KG1 (cell line): ENCODE data around the gene STK4.

Experiments
- DNase-seq: peaks from one replicate; lab custom pipeline; 2025; lab: John Stamatoyannopoulos, UW

The STK4 gene

GRCh38 chr20:45029884-45030283, 63.6 kb downstream of the STK4 start:
- no peak for DNase-seq

- no peak for DNase-seq
These were observed 66.0 kb downstream of the STK4 start for GRCh38 chr20:45032276-45032675.

- no peak for DNase-seq
These were observed 66.5 kb downstream of the STK4 start for GRCh38 chr20:45032781-45033180.

GRCh38 chr20:45034436-45034835, 68.1 kb downstream of the STK4 start:
- no peak for DNase-seq

DNA sequence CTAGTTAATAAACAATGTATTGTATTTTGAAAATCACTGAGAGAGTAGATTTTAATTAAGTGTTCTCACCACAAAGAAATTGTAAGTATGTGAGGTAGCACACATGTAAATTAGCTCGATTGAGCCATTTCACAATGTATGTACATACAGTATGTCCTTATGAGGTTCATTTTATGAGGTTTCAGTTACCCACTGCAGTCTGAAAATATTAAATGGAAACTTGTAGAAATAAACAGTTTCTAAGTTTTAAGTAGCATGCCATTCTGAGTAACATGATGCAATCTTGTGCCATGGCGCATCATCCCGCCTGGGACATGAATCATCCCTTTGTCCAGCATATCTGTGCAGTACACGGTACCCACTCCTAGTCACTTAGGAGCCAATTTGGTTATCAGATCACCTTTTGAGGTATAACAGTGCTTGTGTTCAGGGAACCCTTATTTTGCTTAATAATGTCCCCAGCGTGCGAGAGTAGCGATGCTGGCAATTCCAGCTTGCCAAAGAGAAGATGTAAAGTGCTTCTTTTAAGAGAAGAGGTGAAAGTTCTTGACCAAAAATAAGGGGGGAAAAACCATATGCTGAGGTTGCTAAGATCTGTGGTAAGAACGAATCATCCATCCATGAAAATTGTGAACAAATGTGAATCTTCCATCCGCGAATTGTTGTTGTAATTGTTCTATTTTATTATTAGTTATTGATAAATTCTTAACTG, 69.9 kb downstream of the STK4 start:
- no peak for DNase-seq

DNA sequence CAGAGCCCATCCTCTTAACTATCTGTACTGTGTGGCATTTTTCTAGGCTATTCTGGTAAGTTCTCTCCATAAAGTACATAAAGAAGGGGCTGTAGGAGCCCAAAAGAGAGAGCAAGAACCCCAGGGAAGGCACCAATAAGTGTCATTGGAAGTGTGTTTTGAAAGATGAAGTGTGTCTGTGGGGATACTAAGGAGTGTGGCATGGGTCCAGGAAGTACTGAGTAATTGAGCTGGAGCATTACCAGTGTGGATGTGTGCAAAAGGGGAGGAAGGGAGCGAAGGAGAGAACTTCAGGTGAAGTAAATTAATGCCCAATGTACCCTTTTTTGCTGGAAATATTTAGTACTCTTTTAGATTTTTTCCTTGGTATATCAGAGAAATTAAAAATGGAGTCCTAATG, 70.7 kb downstream of the STK4 start:
- no peak for DNase-seq

- DNase-seq = no peak
These were observed 71.3 kb downstream of the STK4 start for GRCh38 chr20:45037635-45038034.

DNA sequence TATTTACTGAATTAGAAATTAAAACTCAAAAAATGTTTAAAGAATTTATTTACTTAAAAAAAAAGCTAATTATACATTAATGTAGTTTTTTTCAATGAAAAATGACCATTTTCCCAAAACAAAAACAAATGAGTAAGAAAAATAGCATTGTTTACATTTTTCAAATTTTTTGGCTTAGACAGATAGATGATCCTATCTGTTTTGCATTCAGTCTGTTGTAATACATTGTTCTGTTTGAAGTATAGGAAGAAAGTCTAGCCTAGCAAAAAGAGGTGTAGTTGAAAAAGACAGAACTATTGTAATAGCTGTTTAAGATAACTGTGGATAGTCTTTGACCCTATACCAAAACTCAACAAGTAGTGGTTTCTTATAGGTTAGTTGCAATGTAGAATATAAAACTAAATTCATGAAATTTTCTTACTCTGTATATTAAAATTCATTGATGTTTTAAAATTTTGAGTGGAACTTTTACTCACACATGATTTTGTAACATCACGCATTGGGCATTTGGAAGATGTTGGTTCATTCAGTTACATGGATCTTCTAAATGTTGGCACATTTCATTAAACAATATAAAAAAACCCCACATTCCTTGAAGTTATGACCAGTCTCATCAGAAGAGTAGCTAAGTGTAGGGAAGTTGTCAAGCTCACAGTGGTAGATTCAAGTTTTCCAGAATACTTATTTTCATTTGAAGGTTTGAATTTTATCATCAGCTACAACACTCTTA, 72.6 kb downstream of the STK4 start:
- DNase-seq = no peak

DNA sequence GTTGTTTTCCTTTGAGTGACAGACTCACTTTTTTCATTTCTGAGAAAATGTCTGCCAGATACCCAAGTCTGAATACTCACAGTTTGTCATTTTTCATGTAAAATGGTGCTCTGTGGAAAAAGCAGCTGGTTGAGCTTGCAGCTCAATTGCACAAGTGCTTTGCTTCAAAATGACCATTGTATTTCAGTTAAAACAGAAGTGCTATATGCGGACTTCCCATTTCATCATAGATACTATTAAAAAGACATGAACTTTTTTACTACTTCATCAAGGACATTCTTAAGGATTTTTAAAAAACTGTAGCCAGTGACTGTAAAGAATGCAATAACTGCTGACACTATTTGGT, 73.1 kb downstream of the STK4 start:
- no peak for DNase-seq

DNA sequence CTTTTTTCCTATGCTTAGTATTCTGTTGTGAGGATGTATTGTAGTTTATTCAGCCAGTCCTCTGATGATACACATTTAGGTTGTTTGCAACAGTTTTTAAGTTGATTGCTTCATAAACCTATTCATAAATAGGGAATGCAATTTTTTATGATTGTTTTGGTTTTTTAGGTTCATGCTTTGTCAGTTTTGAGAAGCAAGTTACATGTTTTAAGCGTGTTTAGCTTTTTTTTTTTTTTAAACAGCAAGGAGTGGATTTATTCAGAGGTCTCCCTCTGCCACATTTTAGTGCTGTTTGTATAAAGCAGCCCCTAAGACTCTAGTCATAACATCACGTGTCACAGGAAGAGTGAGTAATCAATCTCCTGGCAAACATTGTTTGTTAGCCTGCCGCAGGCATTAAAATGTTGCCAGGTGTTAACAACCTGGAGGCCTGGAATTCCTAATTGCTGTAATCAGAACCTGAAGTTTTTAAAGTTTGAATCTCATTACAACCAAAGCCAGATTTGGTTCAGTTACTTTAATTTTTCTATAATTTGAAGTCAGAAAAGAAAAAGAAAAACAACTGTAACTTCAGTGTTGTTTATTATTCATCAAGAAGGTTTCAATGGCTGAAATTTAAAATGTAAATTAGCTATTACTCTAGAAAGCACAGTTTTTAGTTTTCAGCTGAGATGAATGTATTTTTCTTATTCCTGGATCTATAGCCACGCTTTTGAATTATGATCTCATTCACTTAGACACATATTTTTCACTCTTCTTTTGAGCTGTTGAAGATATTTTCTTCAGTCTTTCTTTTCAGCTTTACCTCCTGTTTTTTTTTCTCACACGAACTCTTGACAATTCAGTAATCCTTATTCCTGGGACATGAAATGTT, 75.4 kb downstream of the STK4 start:
- DNase-seq = no peak

GRCh38 chr20:45042978-45043377, 76.7 kb downstream of the STK4 start:
- DNase-seq = no peak

DNA sequence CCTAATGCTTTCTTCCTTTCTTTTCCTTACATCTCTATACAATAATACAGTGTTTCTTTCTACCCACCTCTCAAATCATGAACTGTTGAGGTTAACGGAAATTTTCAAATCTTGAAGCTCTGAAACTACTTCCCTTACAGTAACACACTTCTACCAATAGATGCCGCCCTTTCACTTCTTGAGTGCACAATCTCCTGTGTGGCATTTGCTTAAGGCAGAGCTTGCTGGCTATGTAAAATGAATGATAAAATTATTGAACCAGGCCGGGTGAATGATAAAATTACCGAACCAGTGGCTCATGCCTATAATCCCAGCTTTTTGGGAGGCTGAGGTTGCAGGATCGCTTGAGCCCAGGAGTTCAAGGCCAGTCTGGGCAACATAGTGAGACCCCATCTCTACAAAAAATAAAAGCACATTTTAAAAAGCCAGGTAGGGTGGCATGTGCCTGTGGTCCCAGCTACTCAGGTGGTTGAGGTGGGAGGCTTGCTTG, 77.8 kb downstream of the STK4 start:
- peak; percentile 15 for DNase-seq

DNA sequence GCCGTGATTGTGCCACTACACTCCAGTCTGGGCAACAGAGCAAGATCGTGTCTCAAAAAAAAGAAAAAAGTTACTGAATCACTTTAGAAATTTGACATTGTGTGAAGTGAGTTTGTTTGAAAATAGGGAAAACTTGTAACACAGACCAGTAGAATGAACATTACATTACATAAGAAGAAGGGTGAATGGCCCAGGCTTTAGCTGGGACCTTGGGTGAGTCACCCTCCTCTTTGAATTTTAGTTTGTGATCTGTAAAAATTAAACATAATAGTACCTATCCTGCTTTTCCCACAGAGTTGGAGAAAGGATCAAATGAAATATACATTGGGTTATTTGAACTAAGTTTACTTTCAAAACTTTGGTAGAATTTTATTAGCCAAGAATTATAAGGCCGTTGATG, 78.3 kb downstream of the STK4 start:
- DNase-seq = no peak

GRCh38 chr20:45047581-45048119, 81.3 kb downstream of the STK4 start:
- no peak for DNase-seq

- DNase-seq = no peak
These were observed 83.1 kb downstream of the STK4 start for GRCh38 chr20:45049438-45049837.

DNA sequence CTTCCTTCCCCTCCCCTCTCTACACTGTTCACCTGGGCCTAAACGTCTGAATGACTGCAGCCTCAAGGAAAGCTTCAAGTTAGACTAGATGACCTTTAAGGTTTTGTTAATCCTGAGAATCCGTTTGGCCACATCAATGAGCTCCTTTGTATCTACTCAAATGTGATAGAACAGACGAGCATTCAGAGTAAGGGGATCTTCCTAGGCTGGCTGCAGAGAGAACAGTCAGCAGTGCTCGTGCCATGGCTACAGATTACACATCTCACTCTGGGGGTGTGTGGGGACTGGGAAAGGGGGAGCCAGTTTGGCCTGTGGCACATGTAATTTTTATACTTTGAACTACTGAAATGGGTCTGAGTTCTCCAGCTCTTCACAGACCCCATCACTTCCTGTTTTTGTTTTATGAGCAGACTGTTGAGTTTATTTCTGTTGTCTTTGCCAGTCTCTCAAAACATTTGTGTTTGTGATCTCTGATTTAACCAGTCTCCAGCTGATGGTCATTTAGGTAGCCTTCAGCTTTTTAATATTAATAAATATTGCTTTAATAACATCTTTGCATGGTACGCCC, 83.7 kb downstream of the STK4 start:
- DNase-seq = no peak

GRCh38 chr20:45051204-45052060, 85.1 kb downstream of the STK4 start:
- DNase-seq = no peak

DNA sequence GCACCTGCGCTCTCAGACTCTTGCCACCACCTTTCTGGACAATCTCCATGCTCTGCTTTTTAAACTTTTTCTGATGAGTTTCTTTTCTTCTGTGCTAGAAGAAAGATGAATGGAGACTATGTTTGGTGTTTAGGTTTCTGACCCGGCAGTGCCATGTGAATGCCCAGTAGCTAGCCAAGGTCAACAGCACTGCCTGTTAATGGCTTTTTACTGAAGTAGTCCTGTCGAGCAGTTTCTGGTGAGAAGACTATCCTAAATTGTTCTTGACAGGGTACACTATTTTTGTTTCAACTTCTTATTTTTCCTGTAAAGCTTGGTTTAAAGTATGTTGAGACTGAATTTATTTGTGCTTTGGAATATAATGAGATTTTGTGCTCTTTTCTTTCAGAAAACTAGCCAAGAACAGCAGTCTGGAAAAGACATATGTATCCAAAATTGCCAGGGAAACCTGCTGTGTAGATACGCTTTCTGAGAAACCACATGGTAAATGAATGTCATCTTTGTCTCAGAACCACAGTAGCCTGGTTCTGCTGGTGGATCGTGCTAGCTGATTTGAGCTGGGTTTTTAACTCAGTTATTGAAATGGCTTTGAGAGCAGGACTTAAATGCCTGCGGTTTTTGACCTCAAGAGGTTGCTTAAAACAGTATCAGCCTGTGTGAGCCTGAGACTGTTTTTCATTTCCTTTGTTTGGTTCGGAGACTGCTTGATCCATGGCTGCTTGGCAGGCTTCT, 86.6 kb downstream of the STK4 start:
- peak; percentile 4 for DNase-seq

- DNase-seq = no peak
These were observed 87.4 kb downstream of the STK4 start for GRCh38 chr20:45053430-45054351.
